Mesenchymal stem cell (in vitro differentiated cells and primary cell): Measurements from ENCODE around the gene TXNDC16.

Source experiments
- DNase-seq: peaks from one replicate; pipeline ENCODE4 v3.0.0-alpha.2; 2013
- H2AFZ ChIP-seq: one replicate; pipeline ENCODE4 v1.6.1; 2013; ENCODE audit warnings: low read depth, mild to moderate bottlenecking, control low read depth, inconsistent platforms, low read length, moderate library complexity
- H2AK5ac ChIP-seq: 2 replicates; pipeline ENCODE4 v1.6.1; 2013; ENCODE audit warnings: low read length, moderate library complexity, mild to moderate bottlenecking, inconsistent platforms; ENCODE audit not compliant: severe bottlenecking
- H2BK120ac ChIP-seq: one replicate; pipeline ENCODE4 v1.6.1; 2013; ENCODE audit warnings: low read depth, mild to moderate bottlenecking, inconsistent platforms, low read length, moderate library complexity
- H2BK12ac ChIP-seq, 2 experiments: one replicate each; pipeline ENCODE4 v1.6.1; 2013; ENCODE audit warnings: inconsistent platforms in 2 of 2, low read length in 2 of 2, mild to moderate bottlenecking in 2 of 2, moderate library complexity in 2 of 2, control low read depth in 1 of 2
- H2BK15ac ChIP-seq: one replicate; pipeline ENCODE4 v1.6.1; 2013; ENCODE audit warnings: mild to moderate bottlenecking, low read depth, inconsistent platforms; ENCODE audit not compliant: poor library complexity, severe bottlenecking
- H2BK5ac ChIP-seq: 2 replicates; pipeline ENCODE4 v1.6.1; 2013; ENCODE audit warnings: low read depth, mild to moderate bottlenecking, low read length, control low read depth, inconsistent platforms; ENCODE audit not compliant: poor library complexity, severe bottlenecking
- H3K14ac ChIP-seq, 2 experiments: one replicate each; pipeline ENCODE4 v1.6.1; 2013; ENCODE audit warnings: inconsistent platforms in 2 of 2, low read length in 2 of 2, control low read depth in 1 of 2, mild to moderate bottlenecking in 1 of 2, moderate library complexity in 1 of 2
- H3K18ac ChIP-seq, 2 experiments: one replicate each; pipeline ENCODE4 v1.6.1; 2013; ENCODE audit warnings: inconsistent platforms in 2 of 2, low read length in 2 of 2, control low read depth in 1 of 2, low read depth in 1 of 2, mild to moderate bottlenecking in 1 of 2
- H3K23ac ChIP-seq, 2 experiments: one replicate each; pipeline ENCODE4 v1.6.1; 2013; ENCODE audit warnings: inconsistent platforms in 2 of 2, low read length in 2 of 2, mild to moderate bottlenecking in 2 of 2, moderate library complexity in 2 of 2, control low read depth in 1 of 2
- H3K27ac ChIP-seq: 2 replicates; pipeline ENCODE4 v1.5.1; 2013; ENCODE audit warnings: mild to moderate bottlenecking, moderate library complexity, low read length, control low read depth, inconsistent platforms; ENCODE audit not compliant: poor library complexity, severe bottlenecking
- H3K27me3 ChIP-seq, 2 experiments: 2 replicates each; pipeline versions ENCODE4 v1.6.1 to v1.7.0; 2013; ENCODE audit warnings: low read length in 2 of 2, mild to moderate bottlenecking in 2 of 2, moderate library complexity in 2 of 2, control low read depth in 1 of 2, inconsistent platforms in 1 of 2; ENCODE audit not compliant: control insufficient read depth in 1 of 2, insufficient read depth in 1 of 2
- H3K36me3 ChIP-seq, 2 experiments: 2 replicates each; pipeline versions ENCODE4 v1.6.1 to v1.7.0; 2013; ENCODE audit warnings: low read length in 2 of 2, control low read depth in 1 of 2, inconsistent platforms in 1 of 2, low read depth in 1 of 2, mild to moderate bottlenecking in 1 of 2; ENCODE audit not compliant: insufficient read depth in 2 of 2, control insufficient read depth in 1 of 2
- H3K4ac ChIP-seq, 2 experiments: one replicate each; pipeline ENCODE4 v1.6.1; 2013; ENCODE audit warnings: inconsistent platforms in 2 of 2, low read length in 2 of 2, mild to moderate bottlenecking in 2 of 2, moderate library complexity in 2 of 2, control low read depth in 1 of 2, low read depth in 1 of 2
- H3K4me1 ChIP-seq: 2 replicates; pipeline ENCODE4 v1.6.1; 2013; ENCODE audit warnings: low read depth, low read length, control low read depth; ENCODE audit not compliant: control insufficient read depth, insufficient read depth
- H3K4me2 ChIP-seq: 2 replicates; pipeline ENCODE4 v1.6.1; 2013; ENCODE audit warnings: low read length, mild to moderate bottlenecking, inconsistent platforms; ENCODE audit not compliant: poor library complexity, severe bottlenecking
- H3K4me3 ChIP-seq, 2 experiments: 2 replicates each; pipeline versions ENCODE4 v1.5.1 to v1.7.0; 2013; ENCODE audit warnings: low read length in 2 of 2, mild to moderate bottlenecking in 2 of 2, control low read depth in 1 of 2, low read depth in 1 of 2; ENCODE audit not compliant: insufficient read depth in 1 of 2
- H3K79me1 ChIP-seq: replicated peaks from 2 replicates; pipeline ENCODE4 v1.6.1; 2013; ENCODE audit warnings: mild to moderate bottlenecking, control low read depth, low read length, inconsistent platforms; ENCODE audit not compliant: poor library complexity, severe bottlenecking
- H3K9ac ChIP-seq: 2 replicates; pipeline ENCODE4 v1.7.0; 2013; ENCODE audit warnings: mild to moderate bottlenecking, low read length, moderate library complexity
- H3K9me3 ChIP-seq: 2 replicates; pipeline ENCODE4 v1.7.0; 2013; ENCODE audit warnings: mild to moderate bottlenecking, low read length; ENCODE audit not compliant: control insufficient read depth
- H4K8ac ChIP-seq: one replicate; pipeline ENCODE4 v1.6.1; 2013; ENCODE audit warnings: inconsistent platforms, mild to moderate bottlenecking, low read length, moderate library complexity
- H4K91ac ChIP-seq: one replicate; pipeline ENCODE4 v1.6.1; 2013; ENCODE audit warnings: mild to moderate bottlenecking, low read length, inconsistent platforms
- WGBS: methylation state at CpG from one replicate; pipeline ENCODE4 v1.1.7; 2013; ENCODE audit warnings: mixed read lengths; 5-methylcytosine and 5-hydroxymethylcytosine counted together

The TXNDC16 gene

GRCh38 chr14:52399104-52399503 lies 153.2 kb downstream of the TXNDC16 start:
- Histone ChIP-seq H3K4ac (no peak overlapping the region), H3K27me3 (no peaks in the 10 kb centered on the region), H3K4me3 (no peak overlapping the region), H3K79me1 (no peaks in the 10 kb centered on the region), H2AK5ac (no peak overlapping the region), H4K8ac (no peak overlapping the region), H2BK5ac (no peak overlapping the region), H4K91ac (no peak overlapping the region), H3K14ac (no peak overlapping the region), H3K27ac (peak overlapping the region; percentile 84), H3K18ac (no peak overlapping the region), H3K9me3 (peaks cover 5% of the 10 kb centered on the region), H3K36me3 (no peaks in the 10 kb centered on the region), H2BK15ac (no peak overlapping the region), H3K23ac (no peak overlapping the region), H2AFZ (no peak overlapping the region), H3K9ac (no peak overlapping the region), H2BK120ac (no peak overlapping the region), H3K4me2 (no peak overlapping the region), H2BK12ac (no peak overlapping the region), H3K4me1 (peaks cover 1% of the 10 kb centered on the region)
- no peak for DNase-seq
- WGBS = 89% methylated on average over 5 of the region's 5 CpGs

GRCh38 chr14:52397844-52398243 lies 154.5 kb downstream of the TXNDC16 start:
- 94% methylated on average over 5 of the region's 5 CpGs for WGBS

GRCh38 chr14:52395728-52396127 lies 156.6 kb downstream of the TXNDC16 start:
- H2BK120ac ChIP-seq = no peak overlapping the region
- WGBS = 92% methylated on average over 3 of the region's 3 CpGs

More at GRCh38 chr14:52397844-52398243, 154.5 kb downstream of the TXNDC16 start:
- Histone ChIP-seq H3K27ac (no peak overlapping the region), H2BK15ac (no peak overlapping the region), H3K79me1 (no peaks in the 10 kb centered on the region), H3K4ac (no peak overlapping the region), H3K4me1 (peaks cover 1% of the 10 kb centered on the region), H2BK5ac (no peak overlapping the region), H4K91ac (no peak overlapping the region), H3K14ac (no peak overlapping the region), H3K4me2 (no peak overlapping the region), H3K18ac (no peak overlapping the region), H2AK5ac (no peak overlapping the region), H3K36me3 (no peaks in the 10 kb centered on the region), H3K9ac (no peak overlapping the region), H3K27me3 (no peaks in the 10 kb centered on the region), H2BK12ac (no peak overlapping the region), H2BK120ac (no peak overlapping the region), H3K9me3 (peaks cover 5% of the 10 kb centered on the region), H2AFZ (no peak overlapping the region), H4K8ac (no peak overlapping the region), H3K23ac (no peak overlapping the region), H3K4me3 (no peak overlapping the region)
- no peak for DNase-seq

GRCh38 chr14:52391881-52392615 lies 160.3 kb downstream of the TXNDC16 start:
- no peak overlapping the region for H3K14ac ChIP-seq
- no peak for DNase-seq
- H3K9me3 ChIP-seq = peaks cover 3% of the 10 kb centered on the region
- WGBS = 85% methylated on average over 3 of the region's 4 CpGs
- H2BK12ac ChIP-seq = no peak overlapping the region
- H3K27me3 ChIP-seq = no peaks in the 10 kb centered on the region
- peak overlapping the region; percentile 40 for H3K9ac ChIP-seq
- no peak overlapping the region for H3K4me2 ChIP-seq
- no peak overlapping the region for H2BK5ac ChIP-seq
- H3K79me1 ChIP-seq = no peaks in the 10 kb centered on the region
- H3K27ac ChIP-seq = no peak overlapping the region
- H2AK5ac ChIP-seq = no peak overlapping the region
- no peak overlapping the region for H2BK120ac ChIP-seq
- H3K4ac ChIP-seq = no peak overlapping the region
- H3K36me3 ChIP-seq = no peaks in the 10 kb centered on the region
- H4K8ac ChIP-seq = no peak overlapping the region
- no peak overlapping the region for H2BK15ac ChIP-seq
- H3K4me3 ChIP-seq = peak overlapping the region in 1 of 2 experiments; percentile 13
- H3K18ac ChIP-seq = no peak overlapping the region
- no peak overlapping the region for H4K91ac ChIP-seq
- no peak overlapping the region for H3K23ac ChIP-seq
- no peak overlapping the region for H2AFZ ChIP-seq
- peaks cover 3% of the 10 kb centered on the region for H3K4me1 ChIP-seq

More at GRCh38 chr14:52395728-52396127, 156.6 kb downstream of the TXNDC16 start:
- H3K4me3 ChIP-seq = no peak overlapping the region
- H3K14ac ChIP-seq = no peak overlapping the region
- H2AFZ ChIP-seq = no peak overlapping the region
- H2BK15ac ChIP-seq = no peak overlapping the region
- H3K23ac ChIP-seq = no peak overlapping the region
- peaks cover 5% of the 10 kb centered on the region for H3K9me3 ChIP-seq
- no peak for DNase-seq
- H3K27ac ChIP-seq = no peak overlapping the region
- peaks cover 4% of the 10 kb centered on the region for H3K4me1 ChIP-seq
- H3K27me3 ChIP-seq = no peaks in the 10 kb centered on the region
- H2BK12ac ChIP-seq = no peak overlapping the region
- H3K4me2 ChIP-seq = no peak overlapping the region
- no peak overlapping the region for H4K8ac ChIP-seq
- H3K9ac ChIP-seq = no peak overlapping the region
- H2AK5ac ChIP-seq = no peak overlapping the region
- H4K91ac ChIP-seq = no peak overlapping the region
- no peaks in the 10 kb centered on the region for H3K36me3 ChIP-seq
- H2BK5ac ChIP-seq = no peak overlapping the region
- no peaks in the 10 kb centered on the region for H3K79me1 ChIP-seq
- no peak overlapping the region for H3K4ac ChIP-seq
- H3K18ac ChIP-seq = no peak overlapping the region
